Glutamatergic neuron (in vitro differentiated cells): ENCODE results near the gene KIRREL3. TPM values are rescaled to one million over a fixed set of nuclear protein-coding genes. Genes with fewer than 3 reads are reported as not detected.

Experiments
- DNase-seq: peaks from one replicate; pipeline ENCODE4 v3.0.0; 2022
- H3K27ac Mint-ChIP-seq: one replicate; pipeline ENCODE4 v1.8.0; 2020; ENCODE audit warnings: mild to moderate bottlenecking, mixed read lengths, inconsistent platforms; ENCODE audit not compliant: unreplicated experiment
- H3K27me3 Mint-ChIP-seq: one replicate; pipeline ENCODE4 v1.8.0; 2020; ENCODE audit warnings: mild to moderate bottlenecking, moderate library complexity, mixed read lengths, inconsistent platforms; ENCODE audit not compliant: unreplicated experiment
- H3K36me3 Mint-ChIP-seq: one replicate; pipeline ENCODE4 v1.8.0; 2020; ENCODE audit warnings: mild to moderate bottlenecking, mixed read lengths, inconsistent platforms; ENCODE audit not compliant: unreplicated experiment
- H3K4me1 Mint-ChIP-seq: one replicate; pipeline ENCODE4 v1.8.0; 2020; ENCODE audit warnings: mild to moderate bottlenecking, low read depth, mixed read lengths, inconsistent platforms; ENCODE audit not compliant: unreplicated experiment
- H3K4me3 Mint-ChIP-seq: one replicate; pipeline ENCODE4 v1.8.0; 2020; ENCODE audit warnings: mild to moderate bottlenecking, mixed read lengths, inconsistent platforms; ENCODE audit not compliant: unreplicated experiment
- H3K9me3 Mint-ChIP-seq: one replicate; pipeline ENCODE4 v1.8.0; 2020; ENCODE audit warnings: mild to moderate bottlenecking, moderate library complexity, mixed read lengths, inconsistent platforms; ENCODE audit not compliant: unreplicated experiment
- total RNA-seq: library from RNA; stranded (reverse); fragmentation: NEBNext Ultra II Directional; extraction: Animal tissue kit (Norgen Biotek cat#: 25700); gene quantifications from one replicate; pipeline ENCODE4 v1.2.1, GENCODE V29; 2021; ENCODE audit not compliant: unreplicated experiment
- TF ChIP-seq, protein P1 (sequence below): fragments of 200-600 bp; sonication (generic); IDR thresholded peaks from one replicate; pipeline ENCODE4 v1.5.0; 2021; ENCODE audit not compliant: partially characterized antibody, unreplicated experiment

The KIRREL3 gene
- total RNA-seq, 1 donor from 2014 or later, result 25.3 TPM

DNA sequence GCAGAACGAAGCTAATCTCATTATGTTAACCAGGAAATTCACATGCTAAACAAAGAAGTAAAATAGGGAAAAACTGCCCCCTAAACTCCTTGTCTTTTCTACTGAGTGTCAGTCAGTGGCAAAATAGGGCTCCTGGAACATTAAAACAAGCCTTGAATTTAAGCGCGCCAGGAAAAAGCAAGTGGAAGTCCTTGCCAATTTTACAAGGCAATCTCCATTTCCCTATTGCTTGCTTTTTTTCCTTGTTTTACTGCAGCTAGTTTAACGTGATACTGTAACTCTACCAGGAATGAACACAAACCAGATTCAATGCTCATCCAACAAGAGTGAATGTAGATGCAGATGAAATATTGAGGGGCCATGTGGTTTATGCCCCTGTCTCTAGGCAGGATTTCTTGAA is 28.1 kb upstream of the KIRREL3 start:
- H3K27me3 Mint-ChIP-seq, result no peaks in the 10 kb centered on the region
- DNase-seq, result no peak
- H3K27ac Mint-ChIP-seq, result no peak overlapping the region
- peaks cover 15% of the 10 kb centered on the region for H3K4me1 Mint-ChIP-seq
- TF ChIP-seq, protein P1, sequence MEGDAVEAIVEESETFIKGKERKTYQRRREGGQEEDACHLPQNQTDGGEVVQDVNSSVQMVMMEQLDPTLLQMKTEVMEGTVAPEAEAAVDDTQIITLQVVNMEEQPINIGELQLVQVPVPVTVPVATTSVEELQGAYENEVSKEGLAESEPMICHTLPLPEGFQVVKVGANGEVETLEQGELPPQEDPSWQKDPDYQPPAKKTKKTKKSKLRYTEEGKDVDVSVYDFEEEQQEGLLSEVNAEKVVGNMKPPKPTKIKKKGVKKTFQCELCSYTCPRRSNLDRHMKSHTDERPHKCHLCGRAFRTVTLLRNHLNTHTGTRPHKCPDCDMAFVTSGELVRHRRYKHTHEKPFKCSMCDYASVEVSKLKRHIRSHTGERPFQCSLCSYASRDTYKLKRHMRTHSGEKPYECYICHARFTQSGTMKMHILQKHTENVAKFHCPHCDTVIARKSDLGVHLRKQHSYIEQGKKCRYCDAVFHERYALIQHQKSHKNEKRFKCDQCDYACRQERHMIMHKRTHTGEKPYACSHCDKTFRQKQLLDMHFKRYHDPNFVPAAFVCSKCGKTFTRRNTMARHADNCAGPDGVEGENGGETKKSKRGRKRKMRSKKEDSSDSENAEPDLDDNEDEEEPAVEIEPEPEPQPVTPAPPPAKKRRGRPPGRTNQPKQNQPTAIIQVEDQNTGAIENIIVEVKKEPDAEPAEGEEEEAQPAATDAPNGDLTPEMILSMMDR, result no peak
- H3K9me3 Mint-ChIP-seq, result peaks cover 2% of the 10 kb centered on the region
- no peaks in the 10 kb centered on the region for H3K36me3 Mint-ChIP-seq
- no peak overlapping the region for H3K4me3 Mint-ChIP-seq

DNA sequence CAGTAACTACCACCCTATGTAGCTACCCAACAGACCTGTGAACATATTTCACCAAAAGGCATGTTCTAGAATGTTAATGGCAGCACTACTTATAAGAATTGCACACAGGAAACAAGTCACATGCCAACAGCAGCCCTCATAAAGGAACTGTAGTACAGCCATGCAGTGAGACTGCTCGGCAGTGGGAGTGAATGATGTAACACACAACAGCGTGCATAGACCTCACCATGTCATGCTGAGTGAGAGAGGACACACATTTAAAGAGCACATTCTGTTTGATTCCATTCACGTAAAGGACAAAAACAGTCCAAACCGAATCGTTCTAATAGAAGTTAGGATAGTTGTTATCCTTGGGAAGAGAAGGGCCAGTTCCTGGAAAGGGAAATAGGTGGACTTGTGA is 27.2 kb upstream of the KIRREL3 start:
- DNase-seq, result no peak
- no peaks in the 10 kb centered on the region for H3K36me3 Mint-ChIP-seq
- H3K27me3 Mint-ChIP-seq, result no peaks in the 10 kb centered on the region
- peaks cover 15% of the 10 kb centered on the region for H3K4me1 Mint-ChIP-seq
- H3K9me3 Mint-ChIP-seq, result peaks cover 1% of the 10 kb centered on the region
- H3K4me3 Mint-ChIP-seq, result no peak overlapping the region
- TF ChIP-seq, protein P1, result no peak
- H3K27ac Mint-ChIP-seq, result no peak overlapping the region

DNA sequence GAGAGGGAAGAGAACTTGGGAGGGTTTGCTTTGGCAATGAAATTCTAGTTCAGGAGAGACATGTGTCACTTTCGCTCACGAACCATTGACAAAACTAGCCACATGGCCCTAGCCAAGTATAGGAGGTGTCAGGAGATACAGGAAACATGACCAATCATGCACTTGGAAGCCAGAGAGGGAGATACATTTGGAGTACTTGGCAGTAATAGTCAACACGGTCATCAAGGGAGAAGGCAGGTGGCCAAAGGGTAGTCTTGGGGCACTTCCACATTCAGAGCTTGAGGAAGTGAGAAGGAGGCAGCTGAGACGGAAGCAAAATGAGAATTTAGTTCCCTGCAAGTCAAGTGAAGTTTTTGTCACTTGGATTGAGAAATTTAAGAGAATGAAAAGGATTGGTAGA is 26.4 kb upstream of the KIRREL3 start:
- TF ChIP-seq, protein P1, result no peak
- Mint-ChIP-seq H3K9me3 (no peaks in the 10 kb centered on the region), H3K36me3 (no peaks in the 10 kb centered on the region), H3K4me1 (peaks cover 15% of the 10 kb centered on the region), H3K27me3 (no peaks in the 10 kb centered on the region), H3K27ac (no peak overlapping the region), H3K4me3 (no peak overlapping the region)
- no peak for DNase-seq

DNA sequence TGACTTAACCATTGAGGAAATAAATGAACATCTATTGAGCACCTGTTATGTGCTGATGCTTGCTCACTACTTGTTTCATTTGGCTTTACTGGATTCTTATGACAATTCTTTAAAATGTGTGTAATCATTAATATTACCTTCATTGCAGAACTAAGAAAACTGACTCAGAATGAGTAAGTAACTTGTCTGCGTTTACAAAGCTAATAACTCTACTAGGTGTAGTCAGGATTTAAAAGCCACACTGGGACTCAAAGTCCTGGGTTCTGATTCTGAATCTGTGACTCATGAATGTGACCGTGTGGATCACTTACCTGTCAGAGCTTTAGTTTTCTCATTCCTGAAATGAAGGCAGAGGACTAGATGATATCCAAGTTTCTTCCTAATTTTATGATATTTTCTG is 23.4 kb upstream of the KIRREL3 start:
- H3K9me3 Mint-ChIP-seq, result no peaks in the 10 kb centered on the region
- no peak for DNase-seq
- TF ChIP-seq, protein P1, result no peak
- no peaks in the 10 kb centered on the region for H3K36me3 Mint-ChIP-seq
- H3K4me3 Mint-ChIP-seq, result no peak overlapping the region
- no peak overlapping the region for H3K27ac Mint-ChIP-seq
- H3K27me3 Mint-ChIP-seq, result peaks cover 3% of the 10 kb centered on the region
- H3K4me1 Mint-ChIP-seq, result peaks cover 12% of the 10 kb centered on the region

DNA sequence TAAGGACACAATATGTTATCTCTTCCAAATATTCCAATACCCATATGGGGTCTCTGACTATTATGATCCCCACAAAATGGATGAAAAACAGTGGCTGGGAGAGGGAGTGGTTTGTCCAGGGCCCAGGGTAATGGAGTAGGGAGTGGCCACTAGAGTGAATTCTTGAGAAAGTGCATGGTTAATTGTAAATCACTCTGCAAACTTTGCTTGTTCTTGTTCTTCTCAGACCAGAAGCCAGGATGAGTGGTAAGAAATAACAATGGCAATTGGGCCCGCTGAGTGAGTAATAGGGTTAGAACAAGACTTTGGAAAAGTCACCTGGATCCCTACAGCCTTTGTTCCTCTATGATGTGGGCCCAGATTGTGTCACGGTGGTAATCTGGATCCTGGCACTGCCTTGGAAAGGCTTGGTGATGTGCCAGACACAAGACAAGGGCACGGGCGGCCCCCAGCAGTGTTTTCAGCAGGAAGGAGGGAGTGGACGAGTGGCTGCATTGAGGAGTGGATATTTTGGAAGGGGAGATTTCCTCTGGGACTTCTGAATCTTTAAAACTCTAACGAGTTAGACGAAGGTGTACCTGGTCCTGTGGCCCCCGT is 18.2 kb upstream of the KIRREL3 start:
- Mint-ChIP-seq H3K27ac (no peak overlapping the region), H3K4me1 (peaks cover 17% of the 10 kb centered on the region), H3K9me3 (no peaks in the 10 kb centered on the region), H3K27me3 (peaks cover 3% of the 10 kb centered on the region), H3K4me3 (no peak overlapping the region), H3K36me3 (no peaks in the 10 kb centered on the region)
- no peak for DNase-seq
- TF ChIP-seq, protein P1, result no peak
